Gastroesophageal sphincter (tissue), 3 donors: ENCODE data around the gene DDIT3.

Experiments used
- POLR2A ChIP-seq, 2 donors: fragments of 450-650 bp; IDR thresholded peaks; one replicate each; pipeline ENCODE4 v1.6.1; 2017; ENCODE audit warnings: antibody characterized with exemption in 2 of 2, mild to moderate bottlenecking in 2 of 2, moderate library complexity in 1 of 2
- POLR2AphosphoS5 ChIP-seq: sonication (generic); formaldehyde crosslinking; IDR thresholded peaks from one replicate; pipeline ENCODE4 v1.6.1; 2017; ENCODE audit warnings: antibody characterized with exemption
- TF ChIP-seq, protein P1 (sequence below), 4 experiments: fragments of 200-600 bp in 2 of 4; fragments of 450-650 bp in 2 of 4; sonication (generic) in 1 of 4; IDR thresholded peaks; one replicate each; pipeline ENCODE4 v1.5.1; 2017 to 2019; ENCODE audit warnings: antibody characterized with exemption in 4 of 4, mild to moderate bottlenecking in 2 of 4, moderate library complexity in 2 of 4

DNA sequence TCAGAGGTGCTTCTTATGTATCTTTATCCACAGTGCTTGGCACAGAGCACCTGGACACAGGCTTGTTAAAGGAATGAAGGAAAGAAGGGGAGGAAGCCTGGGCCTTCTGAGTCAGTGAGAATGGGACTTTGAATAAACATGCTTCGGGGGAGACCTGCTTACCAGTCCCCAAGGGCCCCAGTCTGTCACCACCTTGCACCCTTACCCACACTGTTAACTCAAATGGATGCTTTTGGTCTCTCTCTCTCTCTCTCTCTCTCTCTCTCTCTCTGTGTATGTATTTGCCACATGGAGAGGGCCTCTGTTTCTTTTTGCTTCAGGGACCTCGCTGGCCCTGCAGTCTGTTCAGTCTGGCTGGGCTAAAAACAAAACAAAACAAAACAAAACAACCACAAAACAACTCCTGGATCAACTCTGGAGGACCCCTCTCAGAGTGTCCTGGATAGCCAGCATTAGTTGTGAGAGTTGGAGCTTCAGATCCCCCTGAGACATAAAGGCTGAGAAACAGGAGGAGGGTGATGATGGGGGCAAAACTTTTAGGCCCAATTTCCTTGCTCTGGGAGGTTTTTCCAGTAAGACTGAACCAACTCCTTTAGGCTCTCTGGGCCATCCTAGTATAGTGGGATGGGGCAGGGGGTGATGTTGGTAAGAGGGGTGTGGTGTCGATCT is 31.5 kb upstream of the DDIT3 start:
- TF ChIP-seq, protein P1, sequence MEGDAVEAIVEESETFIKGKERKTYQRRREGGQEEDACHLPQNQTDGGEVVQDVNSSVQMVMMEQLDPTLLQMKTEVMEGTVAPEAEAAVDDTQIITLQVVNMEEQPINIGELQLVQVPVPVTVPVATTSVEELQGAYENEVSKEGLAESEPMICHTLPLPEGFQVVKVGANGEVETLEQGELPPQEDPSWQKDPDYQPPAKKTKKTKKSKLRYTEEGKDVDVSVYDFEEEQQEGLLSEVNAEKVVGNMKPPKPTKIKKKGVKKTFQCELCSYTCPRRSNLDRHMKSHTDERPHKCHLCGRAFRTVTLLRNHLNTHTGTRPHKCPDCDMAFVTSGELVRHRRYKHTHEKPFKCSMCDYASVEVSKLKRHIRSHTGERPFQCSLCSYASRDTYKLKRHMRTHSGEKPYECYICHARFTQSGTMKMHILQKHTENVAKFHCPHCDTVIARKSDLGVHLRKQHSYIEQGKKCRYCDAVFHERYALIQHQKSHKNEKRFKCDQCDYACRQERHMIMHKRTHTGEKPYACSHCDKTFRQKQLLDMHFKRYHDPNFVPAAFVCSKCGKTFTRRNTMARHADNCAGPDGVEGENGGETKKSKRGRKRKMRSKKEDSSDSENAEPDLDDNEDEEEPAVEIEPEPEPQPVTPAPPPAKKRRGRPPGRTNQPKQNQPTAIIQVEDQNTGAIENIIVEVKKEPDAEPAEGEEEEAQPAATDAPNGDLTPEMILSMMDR (IDR thresholded peaks at IDR 0.05), result no peak
- no peak for TF ChIP-seq POLR2A (IDR thresholded peaks at IDR 0.05)
- no peak for TF ChIP-seq POLR2AphosphoS5
